HepG2 (cell line): Measurements from ENCODE around the gene ITGB5. TPM values are rescaled to one million over a fixed set of nuclear protein-coding genes. Genes with fewer than 3 reads are reported as not detected.

Source experiments
- AHR ChIP-seq: IDR thresholded peaks from 2 replicates; pipeline ENCODE4 v1.6.1; 2018; ENCODE audit warnings: missing genetic modification reagents, missing compliant biosample characterization
- PAWR ChIP-seq: sonication (generic); formaldehyde crosslinking; IDR thresholded peaks from 2 replicates; pipeline ENCODE4 v1.4.0; 2020; ENCODE audit warnings: missing genetic modification reagents, mild to moderate bottlenecking, borderline replicate concordance
- RFX1 ChIP-seq: fragments of 450-650 bp; IDR thresholded peaks from 2 replicates; pipeline ENCODE4 v1.6.1; 2017
- TBL1XR1 ChIP-seq: fragments of 150-350 bp; IDR thresholded peaks from 2 replicates; pipeline ENCODE4 v1.6.1; 2014; ENCODE audit warnings: borderline replicate concordance, low read length; ENCODE audit not compliant: partially characterized antibody
- ZNF235 ChIP-seq: sonication (generic); formaldehyde crosslinking; IDR thresholded peaks from 2 replicates; pipeline ENCODE4 v1.8.1; 2023; ENCODE audit warnings: mild to moderate bottlenecking, missing genetic modification reagents, borderline replicate concordance
- ZNF292 ChIP-seq: sonication (generic); formaldehyde crosslinking; IDR thresholded peaks from 2 replicates; pipeline ENCODE4 v1.8.1; 2022; ENCODE audit warnings: mild to moderate bottlenecking, low read depth, missing genetic modification reagents, borderline replicate concordance
- ZNF720 ChIP-seq: sonication (generic); formaldehyde crosslinking; IDR thresholded peaks from 2 replicates; pipeline ENCODE4 v1.4.0; 2020; ENCODE audit warnings: missing genetic modification reagents
- polyA plus RNA-seq, 8 experiments: library from polyadenylated mRNA; depleted of rRNA in 3 of 8; stranded (reverse) in 7 of 8; unstranded in 1 of 8; fragments of >200 nt; fragmentation: Illumina TruSeq in 4 of 8; extraction: Trizol in 4 of 8; gene quantifications; 2 replicates each; pipeline versions ENCODE4 v1.2.1 to v1.2.3, GENCODE V29; 2011 to 2016; ENCODE audit warnings: low read depth in 4 of 8, missing spikeins in 1 of 8, mixed read lengths in 1 of 8; ENCODE audit not compliant: insufficient read depth in 1 of 8
- total RNA-seq, 5 experiments: library from RNA; depleted of rRNA; stranded (reverse); fragments of >200 nt; fragmentation: Illumina TruSeq; extraction: Trizol; gene quantifications; 2 replicates each; pipeline ENCODE4 v1.2.3, GENCODE V29; 2016; ENCODE audit warnings: low read depth in 1 of 5
- TF ChIP-seq, protein P1 (sequence below): sonication (generic); formaldehyde crosslinking; IDR thresholded peaks from 2 replicates; pipeline ENCODE4 v1.5.0; 2020; ENCODE audit warnings: missing genetic modification reagents, mild to moderate bottlenecking, borderline replicate concordance
- TF ChIP-seq, protein P2 (sequence below), 2 experiments: fragments of 450-650 bp in 1 of 2; sonication (generic) in 1 of 2; formaldehyde crosslinking in 1 of 2; IDR thresholded peaks; 2 replicates each; pipeline versions ENCODE4 v1.6.1 to v1.8.0; 2016 to 2022; ENCODE audit warnings: antibody characterized with exemption in 1 of 2, mild to moderate bottlenecking in 1 of 2, missing genetic modification reagents in 1 of 2
- TF ChIP-seq, protein P3 (sequence below): IDR thresholded peaks from 2 replicates; pipeline ENCODE4 v1.6.1; 2012; ENCODE audit warnings: low read length, improper control_type of control experiment
- TF ChIP-seq, protein P4 (sequence below): fragments of 450-650 bp; IDR thresholded peaks from 2 replicates; pipeline ENCODE4 v1.6.1; 2017; ENCODE audit warnings: mild to moderate bottlenecking

ITGB5 gene
- total and polyA plus RNA-seq, 2 of the 13 experiments (the other 11 are each of a cell fraction or from before 2014, with no cell fraction given): 74.1 to 343 TPM

DNA sequence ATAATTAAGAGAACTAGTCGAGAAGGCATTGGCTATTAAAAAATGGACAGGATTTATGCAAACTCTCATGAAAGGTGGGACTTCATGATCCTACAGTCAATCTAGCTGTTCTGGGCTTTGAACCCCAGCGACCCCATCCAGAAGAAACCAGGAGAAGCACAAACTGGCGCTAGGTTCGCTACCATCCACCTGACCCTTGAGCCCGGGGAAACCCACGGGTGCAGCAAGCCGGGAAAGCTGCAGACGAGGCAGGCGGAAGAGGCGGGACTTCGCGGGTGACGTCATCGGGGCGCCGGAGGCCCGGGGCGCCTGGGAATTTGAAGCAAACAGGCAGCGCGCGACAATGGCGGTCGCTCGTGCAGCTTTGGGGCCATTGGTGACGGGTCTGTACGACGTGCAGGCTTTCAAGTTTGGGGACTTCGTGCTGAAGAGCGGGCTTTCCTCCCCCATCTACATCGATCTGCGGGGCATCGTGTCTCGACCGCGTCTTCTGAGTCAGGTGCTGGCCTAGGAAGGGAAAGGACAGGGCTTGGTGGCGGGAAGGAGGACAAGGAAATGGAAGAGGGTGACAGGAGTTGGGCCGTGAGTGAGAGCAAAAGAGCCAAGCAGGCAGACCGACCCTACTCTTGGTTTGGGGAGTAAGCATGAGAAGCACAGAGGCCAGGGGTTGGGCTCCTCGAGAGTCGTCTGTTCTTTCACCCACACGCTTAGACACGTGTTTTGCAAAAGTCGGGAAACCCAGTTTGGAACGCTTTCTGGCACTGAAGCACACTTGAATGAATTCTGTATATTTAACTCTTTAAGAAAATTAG is 156.8 kb downstream of the ITGB5 start, which contains the start of gene UMPS (continued):
- TF ChIP-seq, protein P1, sequence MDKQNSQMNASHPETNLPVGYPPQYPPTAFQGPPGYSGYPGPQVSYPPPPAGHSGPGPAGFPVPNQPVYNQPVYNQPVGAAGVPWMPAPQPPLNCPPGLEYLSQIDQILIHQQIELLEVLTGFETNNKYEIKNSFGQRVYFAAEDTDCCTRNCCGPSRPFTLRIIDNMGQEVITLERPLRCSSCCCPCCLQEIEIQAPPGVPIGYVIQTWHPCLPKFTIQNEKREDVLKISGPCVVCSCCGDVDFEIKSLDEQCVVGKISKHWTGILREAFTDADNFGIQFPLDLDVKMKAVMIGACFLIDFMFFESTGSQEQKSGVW (CRISPR knock-in tag): no peak
- TF ChIP-seq ZNF235 (peak; percentile 45; the same call in 1 of the 2 replicates), TBL1XR1 (peak; percentile 61), RFX1 (no peak), PAWR (CRISPR knock-in tag) (no peak), ZNF292 (CRISPR knock-in tag) (peak; percentile 60; the same call in 1 of the 2 replicates), AHR (CRISPR knock-in tag) (peak; percentile 43), ZNF720 (CRISPR knock-in tag) (no peak)
- TF ChIP-seq, protein P2, sequence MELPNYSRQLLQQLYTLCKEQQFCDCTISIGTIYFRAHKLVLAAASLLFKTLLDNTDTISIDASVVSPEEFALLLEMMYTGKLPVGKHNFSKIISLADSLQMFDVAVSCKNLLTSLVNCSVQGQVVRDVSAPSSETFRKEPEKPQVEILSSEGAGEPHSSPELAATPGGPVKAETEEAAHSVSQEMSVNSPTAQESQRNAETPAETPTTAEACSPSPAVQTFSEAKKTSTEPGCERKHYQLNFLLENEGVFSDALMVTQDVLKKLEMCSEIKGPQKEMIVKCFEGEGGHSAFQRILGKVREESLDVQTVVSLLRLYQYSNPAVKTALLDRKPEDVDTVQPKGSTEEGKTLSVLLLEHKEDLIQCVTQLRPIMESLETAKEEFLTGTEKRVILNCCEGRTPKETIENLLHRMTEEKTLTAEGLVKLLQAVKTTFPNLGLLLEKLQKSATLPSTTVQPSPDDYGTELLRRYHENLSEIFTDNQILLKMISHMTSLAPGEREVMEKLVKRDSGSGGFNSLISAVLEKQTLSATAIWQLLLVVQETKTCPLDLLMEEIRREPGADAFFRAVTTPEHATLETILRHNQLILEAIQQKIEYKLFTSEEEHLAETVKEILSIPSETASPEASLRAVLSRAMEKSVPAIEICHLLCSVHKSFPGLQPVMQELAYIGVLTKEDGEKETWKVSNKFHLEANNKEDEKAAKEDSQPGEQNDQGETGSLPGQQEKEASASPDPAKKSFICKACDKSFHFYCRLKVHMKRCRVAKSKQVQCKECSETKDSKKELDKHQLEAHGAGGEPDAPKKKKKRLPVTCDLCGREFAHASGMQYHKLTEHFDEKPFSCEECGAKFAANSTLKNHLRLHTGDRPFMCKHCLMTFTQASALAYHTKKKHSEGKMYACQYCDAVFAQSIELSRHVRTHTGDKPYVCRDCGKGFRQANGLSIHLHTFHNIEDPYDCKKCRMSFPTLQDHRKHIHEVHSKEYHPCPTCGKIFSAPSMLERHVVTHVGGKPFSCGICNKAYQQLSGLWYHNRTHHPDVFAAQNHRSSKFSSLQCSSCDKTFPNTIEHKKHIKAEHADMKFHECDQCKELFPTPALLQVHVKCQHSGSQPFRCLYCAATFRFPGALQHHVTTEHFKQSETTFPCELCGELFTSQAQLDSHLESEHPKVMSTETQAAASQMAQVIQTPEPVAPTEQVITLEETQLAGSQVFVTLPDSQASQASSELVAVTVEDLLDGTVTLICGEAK (IDR thresholded peaks at IDR 0.05): no peak
- TF ChIP-seq, protein P2 (CRISPR knock-in tag; IDR thresholded peaks at IDR 0.05): peak; percentile 82
- TF ChIP-seq, protein P3, sequence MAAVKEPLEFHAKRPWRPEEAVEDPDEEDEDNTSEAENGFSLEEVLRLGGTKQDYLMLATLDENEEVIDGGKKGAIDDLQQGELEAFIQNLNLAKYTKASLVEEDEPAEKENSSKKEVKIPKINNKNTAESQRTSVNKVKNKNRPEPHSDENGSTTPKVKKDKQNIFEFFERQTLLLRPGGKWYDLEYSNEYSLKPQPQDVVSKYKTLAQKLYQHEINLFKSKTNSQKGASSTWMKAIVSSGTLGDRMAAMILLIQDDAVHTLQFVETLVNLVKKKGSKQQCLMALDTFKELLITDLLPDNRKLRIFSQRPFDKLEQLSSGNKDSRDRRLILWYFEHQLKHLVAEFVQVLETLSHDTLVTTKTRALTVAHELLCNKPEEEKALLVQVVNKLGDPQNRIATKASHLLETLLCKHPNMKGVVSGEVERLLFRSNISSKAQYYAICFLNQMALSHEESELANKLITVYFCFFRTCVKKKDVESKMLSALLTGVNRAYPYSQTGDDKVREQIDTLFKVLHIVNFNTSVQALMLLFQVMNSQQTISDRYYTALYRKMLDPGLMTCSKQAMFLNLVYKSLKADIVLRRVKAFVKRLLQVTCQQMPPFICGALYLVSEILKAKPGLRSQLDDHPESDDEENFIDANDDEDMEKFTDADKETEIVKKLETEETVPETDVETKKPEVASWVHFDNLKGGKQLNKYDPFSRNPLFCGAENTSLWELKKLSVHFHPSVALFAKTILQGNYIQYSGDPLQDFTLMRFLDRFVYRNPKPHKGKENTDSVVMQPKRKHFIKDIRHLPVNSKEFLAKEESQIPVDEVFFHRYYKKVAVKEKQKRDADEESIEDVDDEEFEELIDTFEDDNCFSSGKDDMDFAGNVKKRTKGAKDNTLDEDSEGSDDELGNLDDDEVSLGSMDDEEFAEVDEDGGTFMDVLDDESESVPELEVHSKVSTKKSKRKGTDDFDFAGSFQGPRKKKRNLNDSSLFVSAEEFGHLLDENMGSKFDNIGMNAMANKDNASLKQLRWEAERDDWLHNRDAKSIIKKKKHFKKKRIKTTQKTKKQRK: no peak
- TF ChIP-seq, protein P4, sequence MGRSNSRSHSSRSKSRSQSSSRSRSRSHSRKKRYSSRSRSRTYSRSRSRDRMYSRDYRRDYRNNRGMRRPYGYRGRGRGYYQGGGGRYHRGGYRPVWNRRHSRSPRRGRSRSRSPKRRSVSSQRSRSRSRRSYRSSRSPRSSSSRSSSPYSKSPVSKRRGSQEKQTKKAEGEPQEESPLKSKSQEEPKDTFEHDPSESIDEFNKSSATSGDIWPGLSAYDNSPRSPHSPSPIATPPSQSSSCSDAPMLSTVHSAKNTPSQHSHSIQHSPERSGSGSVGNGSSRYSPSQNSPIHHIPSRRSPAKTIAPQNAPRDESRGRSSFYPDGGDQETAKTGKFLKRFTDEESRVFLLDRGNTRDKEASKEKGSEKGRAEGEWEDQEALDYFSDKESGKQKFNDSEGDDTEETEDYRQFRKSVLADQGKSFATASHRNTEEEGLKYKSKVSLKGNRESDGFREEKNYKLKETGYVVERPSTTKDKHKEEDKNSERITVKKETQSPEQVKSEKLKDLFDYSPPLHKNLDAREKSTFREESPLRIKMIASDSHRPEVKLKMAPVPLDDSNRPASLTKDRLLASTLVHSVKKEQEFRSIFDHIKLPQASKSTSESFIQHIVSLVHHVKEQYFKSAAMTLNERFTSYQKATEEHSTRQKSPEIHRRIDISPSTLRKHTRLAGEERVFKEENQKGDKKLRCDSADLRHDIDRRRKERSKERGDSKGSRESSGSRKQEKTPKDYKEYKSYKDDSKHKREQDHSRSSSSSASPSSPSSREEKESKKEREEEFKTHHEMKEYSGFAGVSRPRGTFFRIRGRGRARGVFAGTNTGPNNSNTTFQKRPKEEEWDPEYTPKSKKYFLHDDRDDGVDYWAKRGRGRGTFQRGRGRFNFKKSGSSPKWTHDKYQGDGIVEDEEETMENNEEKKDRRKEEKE: no peak
